GM18519 (cell line): ENCODE data around the gene PPM1J.

ENCODE experiments used
- ATAC-seq: cut with Tn5 transposase; IDR thresholded peaks from one replicate; pipeline ENCODE4 v1.9.1; 2021; ENCODE audit warnings: mild to moderate bottlenecking, moderate library complexity; ENCODE audit not compliant: unreplicated experiment, low FRiP score

PPM1J gene

DNA sequence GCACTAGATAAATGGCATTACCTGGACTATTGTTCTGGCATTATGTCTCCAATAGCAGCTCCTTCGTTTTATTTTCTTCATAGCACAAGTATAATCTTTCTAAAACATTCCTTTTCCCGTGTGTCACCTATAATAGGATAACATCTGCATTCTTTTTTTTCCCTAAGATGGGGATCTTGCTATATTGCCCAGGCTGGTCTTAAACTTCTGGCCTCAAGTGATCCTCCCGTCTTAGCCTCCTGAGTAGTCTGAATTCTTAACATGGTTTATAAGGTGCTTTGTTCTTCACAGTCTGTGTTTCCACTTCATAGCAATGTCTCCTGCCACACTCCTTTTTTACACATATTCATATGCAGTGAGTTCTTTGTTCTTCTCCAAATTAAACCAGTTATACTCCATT, 49.3 kb downstream of the PPM1J start:
- no peak for ATAC-seq
